OCI-LY7 (cell line): ENCODE measurements around the gene EGR2. TPM values are rescaled to one million over a fixed set of nuclear protein-coding genes. Genes with fewer than 3 reads are reported as not detected.

Source experiments
- BruUV-seq: library from RNA; stranded (reverse); fragments of 400-500 nt; replicated peaks from 2 replicates; lab custom pipeline; 2021; lab: Mats Ljungman, UMichigan
- CTCF ChIA-PET: fragments of 300-600 bp; sonication (Branson Sonifier 250); formaldehyde crosslinking; loops from one replicate; lab custom pipeline; 2022; ENCODE audit warnings: antibody characterized with exemption; ENCODE audit not compliant: unreplicated experiment; lab: Charles Lee
- POLR2A ChIA-PET: fragments of 300-600 bp; sonication (Branson Sonifier 250); formaldehyde crosslinking; loops from one replicate; lab custom pipeline; 2022; ENCODE audit warnings: antibody characterized with exemption; lab: Charles Lee
- DNase-seq: peaks from one replicate; pipeline ENCODE4 v3.0.0-alpha.2; 2015; ENCODE audit warnings: low spot score
- H2AFZ ChIP-seq: fragments of 200-600 bp; sonication (generic), shearing (Covaris generic); 2 replicates; pipeline ENCODE4 v1.6.1; 2014; ENCODE audit warnings: mild to moderate bottlenecking, antibody characterized with exemption, low read length, moderate library complexity
- H3K27ac ChIP-seq: fragments of 200-600 bp; sonication (generic); 2 replicates; pipeline ENCODE4 v1.5.1; 2014; ENCODE audit warnings: mixed run types, low read depth, mild to moderate bottlenecking, moderate library complexity, low read length, inconsistent platforms; ENCODE audit not compliant: poor library complexity, severe bottlenecking
- H3K36me3 ChIP-seq: fragments of 200-600 bp; sonication (generic); 2 replicates; pipeline ENCODE4 v1.6.1; 2014; ENCODE audit warnings: mild to moderate bottlenecking, antibody characterized with exemption, low read length, moderate library complexity, mixed read lengths; ENCODE audit not compliant: insufficient read depth
- H3K4me1 ChIP-seq: fragments of 200-600 bp; sonication (generic); 2 replicates; pipeline ENCODE4 v1.5.1; 2014; ENCODE audit warnings: mild to moderate bottlenecking, low read length; ENCODE audit not compliant: insufficient read depth, poor library complexity, severe bottlenecking
- H3K4me2 ChIP-seq: fragments of 200-600 bp; sonication (generic); 2 replicates; pipeline ENCODE4 v1.6.1; 2014; ENCODE audit warnings: mild to moderate bottlenecking, low read length
- H3K4me3 ChIP-seq: fragments of 200-600 bp; sonication (generic); 2 replicates; pipeline ENCODE4 v1.5.1; 2014; ENCODE audit warnings: mild to moderate bottlenecking, low read depth, low read length; ENCODE audit not compliant: poor library complexity, severe bottlenecking
- H3K79me2 ChIP-seq: fragments of 200-600 bp; sonication (generic); 2 replicates; pipeline ENCODE4 v1.6.1; 2016; ENCODE audit warnings: low read depth, mild to moderate bottlenecking, low read length, moderate library complexity, mixed read lengths; ENCODE audit not compliant: insufficient read depth
- H3K9me2 ChIP-seq: fragments of 200-600 bp; sonication (generic); 2 replicates; pipeline ENCODE4 v1.6.1; 2016; ENCODE audit warnings: mild to moderate bottlenecking, low read length, mixed read lengths; ENCODE audit not compliant: insufficient read depth
- H3K9me3 ChIP-seq: fragments of 200-600 bp; sonication (generic); 2 replicates; pipeline ENCODE4 v1.6.1; 2014; ENCODE audit warnings: mild to moderate bottlenecking, mixed run types, low read length, mixed read lengths
- H4K20me1 ChIP-seq: fragments of 200-600 bp; sonication (generic); 2 replicates; pipeline ENCODE4 v1.6.1; 2014; ENCODE audit warnings: mild to moderate bottlenecking, antibody characterized with exemption, low read length, moderate library complexity, mixed read lengths; ENCODE audit not compliant: insufficient read depth
- CTCF ChIP-seq: fragments of 200-600 bp; sonication (generic); conservative IDR thresholded peaks from 2 replicates; pipeline ENCODE4 v1.5.1; 2014; ENCODE audit warnings: mild to moderate bottlenecking, antibody characterized with exemption, low read length, moderate library complexity, mixed read lengths
- EZH2phosphoT487 ChIP-seq: fragments of 200-600 bp; sonication (generic); IDR thresholded peaks from 2 replicates; pipeline ENCODE4 v1.6.1; 2018; ENCODE audit warnings: low read depth, borderline replicate concordance, mild to moderate bottlenecking, mixed run types, antibody characterized with exemption, low read length, moderate library complexity, mixed read lengths
- intact Hi-C: fragments of 100-400 bp; cut with micrococcal nuclease; formaldehyde crosslinking; loops from one replicate; pipeline ENCODE4 v1.10.0; 2022; ENCODE audit not compliant: unreplicated experiment
- total RNA-seq, 2 experiments: library from RNA; depleted of rRNA in 1 of 2; stranded (reverse); fragments of >200 nt in 1 of 2; shearing (Covaris generic) in 1 of 2; gene quantifications; 2 replicates each; pipeline ENCODE4 v1.2.3, GENCODE V29; 2014 to 2022

The EGR2 gene
- total RNA-seq, 2 experiments from 2014 or later, result 0.19 TPM; not detected in 1

- H3K4me2 ChIP-seq, result peak overlapping the region; percentile 72
- BruUV-seq, result no TSS peak
- H3K79me2 ChIP-seq, result no peaks in the 10 kb centered on the region
- peak overlapping the region; percentile 63 for H2AFZ ChIP-seq
- TF ChIP-seq CTCF (peak; percentile 88), EZH2phosphoT487 (no peak)
- H3K9me3 ChIP-seq, result no peaks in the 10 kb centered on the region
- peak overlapping the region; percentile 74 for H3K4me3 ChIP-seq
- intact Hi-C loops, result loop anchor here (1.0 to 10.0 kb wide), 8 partner anchors 165 to 707 kb away; partner anchors contain the start of gene REEP3
- no peaks in the 10 kb centered on the region for H4K20me1 ChIP-seq
- peaks cover 16% of the 10 kb centered on the region for H3K4me1 ChIP-seq
- no peaks in the 10 kb centered on the region for H3K36me3 ChIP-seq
- no peaks in the 10 kb centered on the region for H3K9me2 ChIP-seq
- DNase-seq, result peak; percentile 87
- ChIA-PET POLR2A (interaction anchor here (0.5 to 4.9 kb wide), 13 partner anchors 13 to 487 kb away, joined by 3 to 54 read pairs (median 3); partner anchors contain the start of gene ADO), CTCF (interaction anchor here (0.6 to 1.7 kb wide), 19 partner anchors 10 to 392 kb away, joined by 3 to 15 read pairs (median 6); partner anchors contain the start of gene ADO)
- H3K27ac ChIP-seq, result no peak overlapping the region
These were observed 1.7 kb upstream of the EGR2 start for GRCh38 chr10:62817766-62818425.

- Histone ChIP-seq H3K79me2 (no peaks in the 10 kb centered on the region), H3K27ac (peak overlapping the region; percentile 60), H3K4me2 (peak overlapping the region; percentile 72), H2AFZ (peak overlapping the region; percentile 63), H3K36me3 (no peaks in the 10 kb centered on the region), H3K9me3 (no peaks in the 10 kb centered on the region), H4K20me1 (no peaks in the 10 kb centered on the region), H3K4me1 (peaks cover 16% of the 10 kb centered on the region), H3K4me3 (peak overlapping the region; percentile 74), H3K9me2 (no peaks in the 10 kb centered on the region)
- no TSS peak for BruUV-seq
- CTCF ChIA-PET, result interaction anchor here (0.6 to 1.7 kb wide), 20 partner anchors 9 to 391 kb away, joined by 3 to 15 read pairs (median 6); partner anchors contain the start of gene ADO
- TF ChIP-seq EZH2phosphoT487 (no peak), CTCF (no peak)
- POLR2A ChIA-PET, result interaction anchor here (0.6 to 4.9 kb wide), 18 partner anchors 12 to 486 kb away, joined by 3 to 54 read pairs (median 4); partner anchors contain the start of gene ADO
- peak; percentile 43 for DNase-seq
- intact Hi-C loops, result loop anchor here (2.0 to 10.0 kb wide), 6 partner anchors 225 to 708 kb away; partner anchors contain the start of gene REEP3
These were observed 1.1 kb upstream of the EGR2 start for GRCh38 chr10:62817121-62817765.
